Activated naive CD4-positive, alpha-beta T cell treated with anti-CD3 and anti-CD28 coated beads, Interleukin-2, amount 50 U/mL, for 72 hours (primary cell): Measurements from ENCODE around the gene FNDC3A. TPM values are rescaled to one million over a fixed set of nuclear protein-coding genes. Genes with fewer than 3 reads are reported as not detected.

Experiments
- ATAC-seq, 2 donors: fragments of 150-1000 bp; cut with Tn5 transposase; 2 replicates each; pipeline ENCODE4 v1.10.0; 2021; ENCODE audit warnings: mild to moderate bottlenecking in 2 of 2, moderate library complexity in 2 of 2
- DNase-seq, 2 donors: peaks; one replicate each; pipeline ENCODE4 v3.0.0; 2021 to 2022; ENCODE audit warnings: low spot score in 2 of 2
- H3K27ac Mint-ChIP-seq, 2 donors: one replicate each; pipeline ENCODE4 v1.8.0; 2022; ENCODE audit warnings: mild to moderate bottlenecking in 2 of 2, mixed read lengths in 2 of 2
- H3K36me3 Mint-ChIP-seq, 2 donors: one replicate each; pipeline ENCODE4 v1.8.0; 2022; ENCODE audit warnings: mixed read lengths in 2 of 2
- H3K9me3 Mint-ChIP-seq, 2 donors: one replicate each; pipeline ENCODE4 v1.8.0; 2022; ENCODE audit warnings: mixed read lengths in 2 of 2
- total RNA-seq, 2 donors: library from RNA; stranded (reverse); gene quantifications; one replicate each; pipeline ENCODE4 v1.2.3, GENCODE V29; 2022

FNDC3A gene
- 10 to 100 TPM; 24.5 to 25.3 TPM for total RNA-seq

GRCh38 chr13:48975856-48976575 is at the start of gene FNDC3A:
Gene FNDC3A (plus strand): TSS chr13:48975912. CDS start chr13:49006191, 30,279 bp downstream.
- peaks cover 18 to 26% of the 10 kb centered on the region in 2 donors for H3K9me3 Mint-ChIP-seq
- peak within 1 kb of the TSS; percentile 92 to 98 for H3K27ac Mint-ChIP-seq
- peaks cover 37 to 42% of the 10 kb centered on the region in 2 donors for H3K36me3 Mint-ChIP-seq
- DNase-seq: peak; percentile 85 to 87
- ATAC-seq: peak; percentile 79 to 83

GRCh38 chr13:48928757-48929430 is 46.8 kb upstream of the FNDC3A start:
- DNase-seq (no peak), ATAC-seq (no peak)
- H3K9me3 Mint-ChIP-seq: peaks cover 0 to 20% of the 10 kb centered on the region in 2 donors
- H3K27ac Mint-ChIP-seq: no peak overlapping the region
- H3K36me3 Mint-ChIP-seq: peaks cover 0 to 3% of the 10 kb centered on the region in 2 donors

GRCh38 chr13:48930918-48931317 is 44.8 kb upstream of the FNDC3A start:
- ATAC-seq (no peak), DNase-seq (no peak)
- H3K27ac Mint-ChIP-seq: no peak overlapping the region
- H3K36me3 Mint-ChIP-seq: peaks cover 4 to 6% of the 10 kb centered on the region in 2 donors
- H3K9me3 Mint-ChIP-seq: peaks cover 0 to 33% of the 10 kb centered on the region in 2 donors

GRCh38 chr13:48938308-48938943 is 37.3 kb upstream of the FNDC3A start:
- Mint-ChIP-seq H3K9me3 (peaks cover 0 to 30% of the 10 kb centered on the region in 2 donors), H3K36me3 (peaks cover 4 to 6% of the 10 kb centered on the region in 2 donors), H3K27ac (peak overlapping the region in 1 of 2 donors; percentile 10)
- ATAC-seq: no peak
- DNase-seq: no peak

- Mint-ChIP-seq H3K9me3 (peaks cover 0 to 17% of the 10 kb centered on the region in 2 donors), H3K27ac (no peak overlapping the region), H3K36me3 (no peaks in the 10 kb centered on the region)
- ATAC-seq (peak in 1 of 2 donors; percentile 75), DNase-seq (no peak)
These were observed 36.0 kb upstream of the FNDC3A start for GRCh38 chr13:48939728-48940127.

GRCh38 chr13:48942131-48942530 is 33.6 kb upstream of the FNDC3A start:
- no peak for DNase-seq
- H3K27ac Mint-ChIP-seq: no peak overlapping the region
- peaks cover 0 to 12% of the 10 kb centered on the region in 2 donors for H3K9me3 Mint-ChIP-seq
- H3K36me3 Mint-ChIP-seq: no peaks in the 10 kb centered on the region
- ATAC-seq: no peak

- DNase-seq: no peak
- no peak overlapping the region for H3K27ac Mint-ChIP-seq
- ATAC-seq: no peak
- H3K36me3 Mint-ChIP-seq: no peaks in the 10 kb centered on the region
- peaks cover 0 to 12% of the 10 kb centered on the region in 2 donors for H3K9me3 Mint-ChIP-seq
These were observed 31.5 kb upstream of the FNDC3A start for GRCh38 chr13:48944221-48944620.

GRCh38 chr13:48945626-48946025 is 30.1 kb upstream of the FNDC3A start:
- H3K9me3 Mint-ChIP-seq: peaks cover 0 to 5% of the 10 kb centered on the region in 2 donors
- H3K27ac Mint-ChIP-seq: no peak overlapping the region
- ATAC-seq (no peak), DNase-seq (no peak)
- H3K36me3 Mint-ChIP-seq: no peaks in the 10 kb centered on the region

GRCh38 chr13:48946163-48946562 is 29.5 kb upstream of the FNDC3A start:
- H3K36me3 Mint-ChIP-seq: no peaks in the 10 kb centered on the region
- no peak for ATAC-seq
- peaks cover 0 to under 1% of the 10 kb centered on the region in 2 donors for H3K9me3 Mint-ChIP-seq
- no peak for DNase-seq
- H3K27ac Mint-ChIP-seq: no peak overlapping the region

GRCh38 chr13:48949566-48950500 is 25.9 kb upstream of the FNDC3A start:
- no peak overlapping the region for H3K27ac Mint-ChIP-seq
- DNase-seq (no peak), ATAC-seq (no peak)
- H3K36me3 Mint-ChIP-seq: no peaks in the 10 kb centered on the region
- no peaks in the 10 kb centered on the region for H3K9me3 Mint-ChIP-seq

GRCh38 chr13:48950501-48950875 is 25.2 kb upstream of the FNDC3A start:
- Mint-ChIP-seq H3K27ac (no peak overlapping the region), H3K9me3 (no peaks in the 10 kb centered on the region), H3K36me3 (no peaks in the 10 kb centered on the region)
- ATAC-seq (no peak), DNase-seq (no peak)

- no peaks in the 10 kb centered on the region for H3K9me3 Mint-ChIP-seq
These were observed 21.6 kb upstream of the FNDC3A start for GRCh38 chr13:48954081-48954480.

GRCh38 chr13:48955536-48955935 is 20.2 kb upstream of the FNDC3A start:
- ATAC-seq (no peak), DNase-seq (no peak)
- no peaks in the 10 kb centered on the region for H3K36me3 Mint-ChIP-seq
- H3K27ac Mint-ChIP-seq: no peak overlapping the region
- H3K9me3 Mint-ChIP-seq: no peaks in the 10 kb centered on the region

More at GRCh38 chr13:48954081-48954480, 21.6 kb upstream of the FNDC3A start:
- H3K27ac Mint-ChIP-seq: no peak overlapping the region
- no peaks in the 10 kb centered on the region for H3K36me3 Mint-ChIP-seq
- DNase-seq: no peak
- no peak for ATAC-seq

GRCh38 chr13:48961379-48961778 is 14.3 kb upstream of the FNDC3A start:
- ATAC-seq: no peak
- DNase-seq: no peak
- Mint-ChIP-seq H3K27ac (no peak overlapping the region), H3K9me3 (peaks cover 0 to 3% of the 10 kb centered on the region in 2 donors), H3K36me3 (no peaks in the 10 kb centered on the region)

- peaks cover 0 to 6% of the 10 kb centered on the region in 2 donors for H3K9me3 Mint-ChIP-seq
- no peak for ATAC-seq
These were observed 13.4 kb upstream of the FNDC3A start for GRCh38 chr13:48962281-48962680.

GRCh38 chr13:48965736-48966135 is 10.0 kb upstream of the FNDC3A start:
- H3K9me3 Mint-ChIP-seq: peaks cover 0 to 6% of the 10 kb centered on the region in 2 donors
- DNase-seq (no peak), ATAC-seq (no peak)
- no peaks in the 10 kb centered on the region for H3K36me3 Mint-ChIP-seq
- no peak overlapping the region for H3K27ac Mint-ChIP-seq

More at GRCh38 chr13:48962281-48962680, 13.4 kb upstream of the FNDC3A start:
- Mint-ChIP-seq H3K27ac (no peak overlapping the region), H3K36me3 (no peaks in the 10 kb centered on the region)
- no peak for DNase-seq
